NAMALWA (cell line): ENCODE data around the gene LRRC7.

Source experiments
- DNase-seq: peaks from one replicate; pipeline ENCODE4 v3.0.0-alpha.2; 2015; ENCODE audit warnings: low spot score

Gene LRRC7

GRCh38 chr1:69589799-69590198 lies 22.1 kb downstream of the LRRC7 start:
- no peak for DNase-seq

- no peak for DNase-seq
These were observed 24.6 kb downstream of the LRRC7 start for GRCh38 chr1:69592341-69592740.

GRCh38 chr1:69595486-69595885 lies 27.8 kb downstream of the LRRC7 start:
- DNase-seq = no peak

GRCh38 chr1:69611316-69611715 lies 43.6 kb downstream of the LRRC7 start:
- no peak for DNase-seq

- no peak for DNase-seq
These were observed 45.7 kb downstream of the LRRC7 start for GRCh38 chr1:69613414-69613813.

- no peak for DNase-seq
These were observed 71.0 kb downstream of the LRRC7 start for GRCh38 chr1:69638673-69639072.

GRCh38 chr1:69639159-69639558 lies 71.4 kb downstream of the LRRC7 start:
- no peak for DNase-seq

- no peak for DNase-seq
These were observed 75.5 kb downstream of the LRRC7 start for GRCh38 chr1:69643266-69643665.

GRCh38 chr1:69645477-69645876 lies 77.8 kb downstream of the LRRC7 start:
- DNase-seq = no peak

- DNase-seq = no peak
These were observed 80.8 kb downstream of the LRRC7 start for GRCh38 chr1:69648486-69648885.

- DNase-seq = no peak
These were observed 81.8 kb downstream of the LRRC7 start for GRCh38 chr1:69649383-69649990.

GRCh38 chr1:69650779-69651178 lies 83.1 kb downstream of the LRRC7 start:
- no peak for DNase-seq

- no peak for DNase-seq
These were observed 83.9 kb downstream of the LRRC7 start for GRCh38 chr1:69651656-69652055.

- DNase-seq = no peak
These were observed 90.2 kb downstream of the LRRC7 start for GRCh38 chr1:69657971-69658370.

GRCh38 chr1:69661686-69662085 lies 94.0 kb downstream of the LRRC7 start:
- no peak for DNase-seq

- DNase-seq = no peak
These were observed 94.6 kb downstream of the LRRC7 start for GRCh38 chr1:69662321-69662720.

- no peak for DNase-seq
These were observed 103.8 kb downstream of the LRRC7 start for GRCh38 chr1:69671363-69672010.

- DNase-seq = no peak
These were observed 105.6 kb downstream of the LRRC7 start for GRCh38 chr1:69673321-69673720.

- DNase-seq = no peak
These were observed 112.2 kb downstream of the LRRC7 start for GRCh38 chr1:69679965-69680364.

- DNase-seq = no peak
These were observed 118.8 kb downstream of the LRRC7 start for GRCh38 chr1:69686367-69686984.

- no peak for DNase-seq
These were observed 120.5 kb downstream of the LRRC7 start for GRCh38 chr1:69688193-69688592.

GRCh38 chr1:69691179-69691578 lies 123.5 kb downstream of the LRRC7 start:
- DNase-seq = no peak

- no peak for DNase-seq
These were observed 126.4 kb downstream of the LRRC7 start for GRCh38 chr1:69693921-69694675.
